AG04450 (cell line): ENCODE data around the gene PLEKHG4B. TPM values are rescaled to one million over a fixed set of nuclear protein-coding genes. Genes with fewer than 3 reads are reported as not detected.

Experiments used
- CTCF ChIA-PET: fragments of 300-600, 350-600 bp; formaldehyde crosslinking; extraction: SDS; loops from one replicate; lab custom pipeline; 2022; ENCODE audit warnings: antibody characterized with exemption, inconsistent platforms; lab: Charles Lee
- POLR2A ChIA-PET: fragments of 350-600 bp; formaldehyde crosslinking; extraction: SDS; loops from one replicate; lab custom pipeline; 2021; ENCODE audit warnings: antibody characterized with exemption, inconsistent platforms; lab: Yijun Ruan, JAX
- DNase-seq: peaks from one replicate; pipeline ENCODE4 v3.0.0-alpha.2; 2011; ENCODE audit warnings: low read depth, low spot score
- H3K27ac ChIP-seq: one replicate; pipeline ENCODE4 v1.5.1; 2012; ENCODE audit warnings: low read depth, low read length, control low read depth
- H3K27me3 ChIP-seq: one replicate; pipeline ENCODE4 v1.6.0; 2012; ENCODE audit warnings: low read length; ENCODE audit not compliant: control insufficient read depth, insufficient read depth
- H3K4me3 ChIP-seq: 2 replicates; pipeline ENCODE4 v1.5.1; 2011; ENCODE audit warnings: mild to moderate bottlenecking, low read depth, low read length, control low read depth
- H3K9me3 ChIP-seq: 2 replicates; pipeline ENCODE4 v1.5.1; 2012; ENCODE audit warnings: low read length; ENCODE audit not compliant: control insufficient read depth, insufficient read depth
- CTCF ChIP-seq: IDR thresholded peaks from 2 replicates; pipeline ENCODE4 v1.5.1; 2011; ENCODE audit warnings: low read depth, low read length, control low read depth, inconsistent platforms
- polyA plus RNA-seq: library from polyadenylated mRNA; depleted of rRNA; stranded (reverse); fragments of >200 nt; gene quantifications from 2 replicates; pipeline ENCODE4 v1.2.3, GENCODE V29; 2011

Gene PLEKHG4B
- polyA plus RNA-seq, 1 experiment = 0.24 TPM

GRCh38 chr5:79821-80220 is 12.1 kb upstream of the PLEKHG4B start:
- H3K27me3 ChIP-seq = peaks cover 38% of the 10 kb centered on the region
- ChIA-PET CTCF (interaction anchor here (1.4 kb wide), 1 partner anchor 109 kb away, joined by 3 read pairs; no protein-coding TSS in a partner anchor), POLR2A (no interaction called here)
- TF ChIP-seq CTCF = no peak
- no peak overlapping the region for H3K27ac ChIP-seq
- no peak for DNase-seq
- H3K4me3 ChIP-seq = no peak overlapping the region
- no peaks in the 10 kb centered on the region; the same call in 1 of the 2 replicates for H3K9me3 ChIP-seq

GRCh38 chr5:81391-82021 is 10.5 kb upstream of the PLEKHG4B start:
- DNase-seq = no peak
- CTCF ChIA-PET = interaction anchor here (1.4 kb wide), 1 partner anchor 107 kb away, joined by 3 read pairs; no protein-coding TSS in a partner anchor
- no peak overlapping the region for H3K27ac ChIP-seq
- peaks cover 38% of the 10 kb centered on the region for H3K27me3 ChIP-seq
- POLR2A ChIA-PET = no interaction called here
- H3K4me3 ChIP-seq = no peak overlapping the region
- H3K9me3 ChIP-seq = no peaks in the 10 kb centered on the region; the same call in 1 of the 2 replicates
- no peak for TF ChIP-seq CTCF

GRCh38 chr5:82097-82496 is 9.9 kb upstream of the PLEKHG4B start:
- TF ChIP-seq CTCF = no peak
- no peak overlapping the region for H3K27ac ChIP-seq
- no peaks in the 10 kb centered on the region; the same call in 1 of the 2 replicates for H3K9me3 ChIP-seq
- ChIA-PET POLR2A (no interaction called here), CTCF (no interaction called here)
- H3K27me3 ChIP-seq = peaks cover 36% of the 10 kb centered on the region
- no peak overlapping the region for H3K4me3 ChIP-seq
- DNase-seq = no peak

- Histone ChIP-seq H3K27me3 (peaks cover 35% of the 10 kb centered on the region), H3K9me3 (no peaks in the 10 kb centered on the region; the same call in 1 of the 2 replicates), H3K27ac (no peak overlapping the region), H3K4me3 (no peak overlapping the region)
- no peak for TF ChIP-seq CTCF
- no peak for DNase-seq
- ChIA-PET CTCF (no interaction called here), POLR2A (no interaction called here)
These were observed 9.4 kb upstream of the PLEKHG4B start for GRCh38 chr5:82570-82969.

- Histone ChIP-seq H3K9me3 (no peaks in the 10 kb centered on the region; the same call in 1 of the 2 replicates), H3K27ac (no peak overlapping the region), H3K27me3 (peaks cover 35% of the 10 kb centered on the region), H3K4me3 (no peak overlapping the region)
- DNase-seq = no peak
- TF ChIP-seq CTCF = no peak
- POLR2A ChIA-PET = no interaction called here
- CTCF ChIA-PET = no interaction called here
These were observed 8.9 kb upstream of the PLEKHG4B start for GRCh38 chr5:83029-83428.
